ENCODE measurements around the gene ETV2.

- no peak for TF ChIP-seq EP300 (IDR thresholded peaks at IDR 0.05)
- no peak for TF ChIP-seq CTCF (IDR thresholded peaks at IDR 0.05)
- no peak for TF ChIP-seq POLR2AphosphoS5 (IDR thresholded peaks at IDR 0.05)
- TF ChIP-seq POLR2A (IDR thresholded peaks at IDR 0.05) = no peak
Observed at GRCh38 chr19:35669974-35670373, 28.4 kb downstream of the ETV2 start.
